ENCODE data around the gene MGAT5.

The MGAT5 gene

DNA sequence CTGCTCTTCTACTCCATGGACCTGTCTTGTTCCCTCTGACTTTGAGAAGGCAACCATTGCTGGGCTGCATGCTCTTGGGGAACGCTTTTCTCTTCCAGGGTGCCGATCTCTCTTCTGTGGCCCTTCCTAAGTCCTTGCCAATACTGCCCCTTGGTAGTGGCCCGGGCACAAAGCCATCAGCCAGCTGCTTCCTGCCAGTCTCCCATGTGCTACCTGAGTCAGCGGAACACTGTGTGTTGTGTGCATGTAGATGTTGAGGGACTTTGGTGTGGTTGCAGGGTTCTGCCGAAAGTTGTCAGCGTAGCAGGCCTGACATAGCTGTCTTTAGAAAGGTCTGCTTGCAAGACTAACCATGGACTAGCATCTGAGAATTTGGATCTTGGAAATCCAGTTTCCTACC lies 35.4 kb downstream of the MGAT5 start:
- Histone ChIP-seq H3K36me3 (replicated peaks in 1 of 2; ENCODE audit: control insufficient read depth in 2 of 2, insufficient read depth in 2 of 2, low read length in 2 of 2) (peaks cover 0 to 3% of the 10 kb centered on the region in 2 donors), H2AFZ (ENCODE audit: low read length) (no peak overlapping the region), H3K9ac (ENCODE audit: low read depth, low read length, poor library complexity) (no peak overlapping the region), H3K4me1 (ENCODE audit: control insufficient read depth in 2 of 2, insufficient read depth in 1 of 2, low read depth in 1 of 2, low read length in 2 of 2) (no peaks in the 10 kb centered on the region), H2BK120ac (ENCODE audit: low read depth, low read length) (no peak overlapping the region), H2BK5ac (ENCODE audit: low read length) (no peak overlapping the region), H3K27me3 (ENCODE audit: control insufficient read depth in 3 of 3, insufficient read depth in 3 of 3, low read depth in 1 of 3, low read length in 3 of 3) (no peaks in the 10 kb centered on the region), H4K8ac (ENCODE audit: low read depth, low read length) (no peak overlapping the region), H3K4me3 (ENCODE audit: low read length in 2 of 2) (no peak overlapping the region), H2BK12ac (ENCODE audit: low read length) (no peak overlapping the region), H3K4ac (ENCODE audit: low read length) (no peak overlapping the region), H3K4me2 (ENCODE audit: insufficient read depth, low read length, poor library complexity, severe bottlenecking) (no peak overlapping the region), H3K14ac (ENCODE audit: low read length) (no peak overlapping the region), H3K79me1 (ENCODE audit: low read depth, low read length) (no peaks in the 10 kb centered on the region), H3K23ac (ENCODE audit: low read depth, low read length, poor library complexity) (no peak overlapping the region), H2BK15ac (ENCODE audit: low read length) (no peak overlapping the region), H3K27ac (replicated peaks; ENCODE audit: low read length) (no peak overlapping the region), H2AK5ac (ENCODE audit: low read depth, low read length) (no peak overlapping the region), H4K91ac (ENCODE audit: low read depth, low read length, poor library complexity) (no peak overlapping the region), H3K18ac (ENCODE audit: low read length) (no peak overlapping the region), H3K9me3 (replicated peaks in 1 of 2; ENCODE audit: control insufficient read depth in 2 of 2, insufficient read depth in 1 of 2, low read depth in 1 of 2, low read length in 2 of 2) (no peaks in the 10 kb centered on the region)
- WGBS, 2 donors (ENCODE audit: extremely low coverage in 2 of 2, insufficient read length in 2 of 2, insufficient replicate concordance in 1 of 2) = no CpG with 5 or more reads among the region's 6 CpGs
- no peak for DNase-seq (ENCODE audit: low spot score)

DNA sequence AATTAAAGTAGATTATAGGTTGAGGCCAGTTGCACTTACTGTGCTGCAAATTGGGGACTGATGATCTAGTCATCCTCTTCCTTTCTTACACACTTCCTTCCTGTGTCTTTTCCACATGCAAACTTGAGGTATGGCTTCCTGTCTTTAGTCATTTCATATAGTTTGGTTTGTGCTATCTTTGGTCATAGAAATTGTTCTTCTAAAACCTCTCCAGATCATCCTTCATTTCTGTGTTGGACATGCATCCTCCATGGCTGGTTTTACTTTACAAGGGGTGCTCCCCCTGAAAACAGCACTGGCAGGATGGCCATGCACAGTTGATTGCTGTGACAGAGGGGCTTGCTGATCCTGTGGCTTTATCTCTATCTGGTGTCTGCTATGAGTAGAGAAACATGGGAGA lies 36.5 kb downstream of the MGAT5 start:
- H3K23ac ChIP-seq (ENCODE audit: low read depth, low read length, poor library complexity) = no peak overlapping the region
- no peaks in the 10 kb centered on the region for H3K27me3 ChIP-seq (ENCODE audit: control insufficient read depth in 3 of 3, insufficient read depth in 3 of 3, low read depth in 1 of 3, low read length in 3 of 3)
- H2BK15ac ChIP-seq (ENCODE audit: low read length) = no peak overlapping the region

DNA sequence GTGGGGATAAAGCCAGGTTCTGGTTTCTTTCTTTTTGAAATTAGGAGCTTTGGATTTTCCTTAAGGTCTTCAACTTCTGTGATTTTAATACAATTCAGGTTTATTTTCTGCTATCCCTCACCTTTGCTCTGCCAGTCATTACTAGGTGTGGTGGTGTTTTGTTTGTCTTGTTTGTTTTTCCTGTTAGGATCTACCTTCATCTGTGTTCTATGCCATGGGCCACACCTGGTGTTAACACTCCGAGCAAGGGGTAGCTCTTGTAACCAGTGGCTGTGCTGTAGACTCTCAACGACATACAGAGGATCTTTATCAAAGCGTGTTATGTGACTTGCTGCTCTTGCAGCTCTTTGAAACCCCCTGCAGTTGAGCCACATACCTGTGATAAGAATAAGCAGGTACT lies 38.6 kb downstream of the MGAT5 start:
- H2BK12ac ChIP-seq (ENCODE audit: low read length) = no peak overlapping the region

More for the DNA sequence above, 36.5 kb downstream of the MGAT5 start:
- H2BK12ac ChIP-seq (ENCODE audit: low read length) = no peak overlapping the region
- no peak overlapping the region for H4K91ac ChIP-seq (ENCODE audit: low read depth, low read length, poor library complexity)
- no peak for DNase-seq (ENCODE audit: low spot score)
- H3K36me3 ChIP-seq (replicated peaks in 1 of 2; ENCODE audit: control insufficient read depth in 2 of 2, insufficient read depth in 2 of 2, low read length in 2 of 2) = peaks cover 0 to 3% of the 10 kb centered on the region in 2 donors
- H3K9me3 ChIP-seq (replicated peaks in 1 of 2; ENCODE audit: control insufficient read depth in 2 of 2, insufficient read depth in 1 of 2, low read depth in 1 of 2, low read length in 2 of 2) = no peaks in the 10 kb centered on the region
- H3K14ac ChIP-seq (ENCODE audit: low read length) = no peak overlapping the region
- no peak overlapping the region for H3K18ac ChIP-seq (ENCODE audit: low read length)
- H2AFZ ChIP-seq (ENCODE audit: low read length) = no peak overlapping the region
- no peaks in the 10 kb centered on the region for H3K79me1 ChIP-seq (ENCODE audit: low read depth, low read length)
- H2AK5ac ChIP-seq (ENCODE audit: low read depth, low read length) = no peak overlapping the region
- H3K27ac ChIP-seq (replicated peaks; ENCODE audit: low read length) = no peak overlapping the region
- no peak overlapping the region for H2BK5ac ChIP-seq (ENCODE audit: low read length)
- no peak overlapping the region for H3K4me2 ChIP-seq (ENCODE audit: insufficient read depth, low read length, poor library complexity, severe bottlenecking)
- no peak overlapping the region for H2BK120ac ChIP-seq (ENCODE audit: low read depth, low read length)
- H3K4ac ChIP-seq (ENCODE audit: low read length) = no peak overlapping the region
- H3K9ac ChIP-seq (ENCODE audit: low read depth, low read length, poor library complexity) = no peak overlapping the region
- H4K8ac ChIP-seq (ENCODE audit: low read depth, low read length) = no peak overlapping the region
- H3K4me1 ChIP-seq (ENCODE audit: control insufficient read depth in 2 of 2, insufficient read depth in 1 of 2, low read depth in 1 of 2, low read length in 2 of 2) = no peaks in the 10 kb centered on the region
- H3K4me3 ChIP-seq (ENCODE audit: low read length in 2 of 2) = no peak overlapping the region

DNA sequence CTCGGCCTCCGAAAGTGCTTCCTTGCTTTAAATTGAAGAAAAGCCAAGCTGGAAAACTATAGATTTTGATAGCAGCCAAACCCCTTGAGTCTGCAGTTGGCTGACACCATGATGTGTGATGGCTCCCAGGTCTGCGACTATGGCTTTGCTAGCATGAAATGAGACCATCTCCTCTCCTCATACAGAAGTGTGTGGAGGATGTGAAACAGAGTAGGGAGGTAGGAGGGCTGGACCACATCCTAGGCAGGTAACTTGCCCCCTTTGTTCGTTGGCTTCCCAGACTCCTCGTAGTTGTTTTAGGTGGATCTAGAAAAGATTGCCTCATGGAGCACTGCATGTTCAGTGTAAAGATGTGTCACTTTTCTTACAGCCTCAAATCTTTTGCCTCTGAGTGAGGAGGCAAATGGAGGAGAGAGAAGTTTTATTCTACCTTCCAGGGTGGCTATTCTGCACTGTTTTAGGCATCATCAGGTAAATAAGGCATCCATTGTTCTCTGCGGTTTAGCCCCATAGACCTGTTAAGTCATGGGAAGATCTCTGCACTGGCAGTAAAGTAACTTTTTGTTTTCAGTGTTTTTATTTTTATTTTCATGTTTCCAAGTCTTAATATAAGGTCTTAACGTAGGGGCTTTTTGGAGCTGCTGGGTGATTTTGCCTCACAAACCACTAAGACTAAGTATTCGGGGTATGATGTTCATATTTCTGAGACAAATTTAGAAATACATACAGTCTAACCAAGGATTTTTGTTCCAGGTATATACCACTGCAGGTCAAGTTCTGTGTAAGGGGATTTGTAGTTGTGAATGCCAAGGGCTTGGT lies 40.1 kb downstream of the MGAT5 start:
- Histone ChIP-seq H3K23ac (ENCODE audit: low read depth, low read length, poor library complexity) (no peak overlapping the region), H3K27me3 (ENCODE audit: control insufficient read depth in 3 of 3, insufficient read depth in 3 of 3, low read depth in 1 of 3, low read length in 3 of 3) (no peaks in the 10 kb centered on the region), H2AFZ (ENCODE audit: low read length) (no peak overlapping the region), H2BK12ac (ENCODE audit: low read length) (no peak overlapping the region), H3K36me3 (replicated peaks in 1 of 2; ENCODE audit: control insufficient read depth in 2 of 2, insufficient read depth in 2 of 2, low read length in 2 of 2) (peaks cover 0 to 3% of the 10 kb centered on the region in 2 donors), H3K14ac (ENCODE audit: low read length) (no peak overlapping the region), H3K4me2 (ENCODE audit: insufficient read depth, low read length, poor library complexity, severe bottlenecking) (no peak overlapping the region), H3K4me1 (ENCODE audit: control insufficient read depth in 2 of 2, insufficient read depth in 1 of 2, low read depth in 1 of 2, low read length in 2 of 2) (no peaks in the 10 kb centered on the region), H2BK15ac (ENCODE audit: low read length) (no peak overlapping the region), H2AK5ac (ENCODE audit: low read depth, low read length) (no peak overlapping the region), H3K18ac (ENCODE audit: low read length) (no peak overlapping the region), H2BK120ac (ENCODE audit: low read depth, low read length) (no peak overlapping the region), H3K27ac (replicated peaks; ENCODE audit: low read length) (no peak overlapping the region), H3K4ac (ENCODE audit: low read length) (no peak overlapping the region), H4K91ac (ENCODE audit: low read depth, low read length, poor library complexity) (no peak overlapping the region), H3K9me3 (replicated peaks in 1 of 2; ENCODE audit: control insufficient read depth in 2 of 2, insufficient read depth in 1 of 2, low read depth in 1 of 2, low read length in 2 of 2) (no peaks in the 10 kb centered on the region), H3K4me3 (ENCODE audit: low read length in 2 of 2) (no peak overlapping the region), H3K79me1 (ENCODE audit: low read depth, low read length) (no peaks in the 10 kb centered on the region), H2BK5ac (ENCODE audit: low read length) (no peak overlapping the region), H3K9ac (ENCODE audit: low read depth, low read length, poor library complexity) (no peak overlapping the region), H4K8ac (ENCODE audit: low read depth, low read length) (no peak overlapping the region)
- no CpG with 5 or more reads among the region's 8 CpGs for WGBS, 2 donors (ENCODE audit: extremely low coverage in 2 of 2, insufficient read length in 2 of 2, insufficient replicate concordance in 1 of 2)
- DNase-seq (ENCODE audit: low spot score) = no peak

More for the DNA sequence above, 38.6 kb downstream of the MGAT5 start:
- no CpG with 5 or more reads among the region's 3 CpGs for WGBS, 2 donors (ENCODE audit: extremely low coverage in 2 of 2, insufficient read length in 2 of 2, insufficient replicate concordance in 1 of 2)
- Histone ChIP-seq H3K9ac (ENCODE audit: low read depth, low read length, poor library complexity) (no peak overlapping the region), H3K14ac (ENCODE audit: low read length) (no peak overlapping the region), H3K36me3 (replicated peaks in 1 of 2; ENCODE audit: control insufficient read depth in 2 of 2, insufficient read depth in 2 of 2, low read length in 2 of 2) (peaks cover 0 to 3% of the 10 kb centered on the region in 2 donors), H2AK5ac (ENCODE audit: low read depth, low read length) (no peak overlapping the region), H3K4me3 (ENCODE audit: low read length in 2 of 2) (no peak overlapping the region), H3K18ac (ENCODE audit: low read length) (no peak overlapping the region), H3K23ac (ENCODE audit: low read depth, low read length, poor library complexity) (no peak overlapping the region), H3K4me2 (ENCODE audit: insufficient read depth, low read length, poor library complexity, severe bottlenecking) (no peak overlapping the region), H2AFZ (ENCODE audit: low read length) (no peak overlapping the region), H2BK15ac (ENCODE audit: low read length) (no peak overlapping the region), H4K8ac (ENCODE audit: low read depth, low read length) (no peak overlapping the region), H3K27ac (replicated peaks; ENCODE audit: low read length) (no peak overlapping the region), H4K91ac (ENCODE audit: low read depth, low read length, poor library complexity) (no peak overlapping the region), H3K9me3 (replicated peaks in 1 of 2; ENCODE audit: control insufficient read depth in 2 of 2, insufficient read depth in 1 of 2, low read depth in 1 of 2, low read length in 2 of 2) (no peaks in the 10 kb centered on the region), H3K4me1 (ENCODE audit: control insufficient read depth in 2 of 2, insufficient read depth in 1 of 2, low read depth in 1 of 2, low read length in 2 of 2) (no peaks in the 10 kb centered on the region), H3K4ac (ENCODE audit: low read length) (no peak overlapping the region), H2BK5ac (ENCODE audit: low read length) (no peak overlapping the region), H2BK120ac (ENCODE audit: low read depth, low read length) (no peak overlapping the region), H3K27me3 (ENCODE audit: control insufficient read depth in 3 of 3, insufficient read depth in 3 of 3, low read depth in 1 of 3, low read length in 3 of 3) (no peaks in the 10 kb centered on the region), H3K79me1 (ENCODE audit: low read depth, low read length) (no peaks in the 10 kb centered on the region)
- DNase-seq (ENCODE audit: low spot score) = no peak
